ENCODE measurements around the gene SSR1. TPM values are rescaled to one million over a fixed set of nuclear protein-coding genes. Genes with fewer than 3 reads are reported as not detected.

Gene SSR1
- total and polyA plus RNA-seq, 4 donors: 43.6 to 115 (median 79.9) TPM

DNA sequence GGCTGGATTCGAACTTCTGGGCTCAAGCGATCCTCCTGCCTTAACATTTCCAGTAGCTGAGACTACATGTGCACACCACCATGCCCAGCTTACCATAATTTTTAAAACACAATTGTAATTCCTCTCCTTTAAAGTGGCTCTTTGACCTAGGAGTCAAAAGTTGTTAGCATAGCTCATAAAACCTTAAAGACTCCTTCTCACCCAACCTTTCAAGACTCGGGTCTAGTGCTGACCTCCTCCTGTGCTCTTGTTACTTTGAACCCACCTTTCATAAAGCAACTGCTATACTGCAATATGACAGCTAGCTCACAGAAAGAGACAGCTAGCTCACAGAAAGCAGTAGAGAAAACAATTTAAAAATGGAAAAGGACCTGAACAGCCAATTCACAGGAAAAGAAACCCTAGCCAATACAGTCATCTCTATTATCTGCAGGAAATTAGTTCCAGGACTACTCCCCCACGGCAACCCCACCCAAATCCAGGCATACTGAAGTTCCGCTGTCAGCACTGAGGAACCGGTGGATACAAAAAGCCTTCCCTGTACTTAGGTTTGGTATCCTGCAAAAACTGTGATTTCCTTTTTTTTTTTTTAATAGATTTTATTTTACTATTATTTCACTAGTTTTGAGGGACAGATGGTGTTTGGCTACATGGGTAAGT is 20.3 kb downstream of the SSR1 start:
- Histone ChIP-seq H3K27ac (ENCODE audit: low read depth in 1 of 2, low read length in 2 of 2) (no peak overlapping the region), H3K9ac (ENCODE audit: low read depth in 1 of 2, low read length in 2 of 2) (no peak overlapping the region), H3K27me3 (ENCODE audit: control insufficient read depth in 4 of 4, insufficient read depth in 4 of 4, low read length in 3 of 4) (no peaks in the 10 kb centered on the region), H3K4me1 (ENCODE audit: control insufficient read depth in 4 of 4, insufficient read depth in 4 of 4, low read length in 3 of 4) (no peaks in the 10 kb centered on the region), H3K9me3 (ENCODE audit: control insufficient read depth in 4 of 4, low read length in 3 of 4) (no peaks in the 10 kb centered on the region), H3K4me3 (ENCODE audit: low read depth in 1 of 3, low read length in 3 of 3) (no peak overlapping the region), H3K36me3 (ENCODE audit: control insufficient read depth in 4 of 4, insufficient read depth in 3 of 4, low read depth in 1 of 4, low read length in 3 of 4) (peaks cover 17 to 64% (median 55%) of the 10 kb centered on the region in 4 donors)
- WGBS: 87% methylated on average over 6 of the region's 6 CpGs
- no peak for TF ChIP-seq RXRA (IDR thresholded peaks at IDR 0.05)
- no peak for TF ChIP-seq HNF4G (IDR thresholded peaks at IDR 0.05)
- no peak for TF ChIP-seq TAF1 (conservative IDR thresholded peaks at IDR 0.05)
- TF ChIP-seq, protein P1, sequence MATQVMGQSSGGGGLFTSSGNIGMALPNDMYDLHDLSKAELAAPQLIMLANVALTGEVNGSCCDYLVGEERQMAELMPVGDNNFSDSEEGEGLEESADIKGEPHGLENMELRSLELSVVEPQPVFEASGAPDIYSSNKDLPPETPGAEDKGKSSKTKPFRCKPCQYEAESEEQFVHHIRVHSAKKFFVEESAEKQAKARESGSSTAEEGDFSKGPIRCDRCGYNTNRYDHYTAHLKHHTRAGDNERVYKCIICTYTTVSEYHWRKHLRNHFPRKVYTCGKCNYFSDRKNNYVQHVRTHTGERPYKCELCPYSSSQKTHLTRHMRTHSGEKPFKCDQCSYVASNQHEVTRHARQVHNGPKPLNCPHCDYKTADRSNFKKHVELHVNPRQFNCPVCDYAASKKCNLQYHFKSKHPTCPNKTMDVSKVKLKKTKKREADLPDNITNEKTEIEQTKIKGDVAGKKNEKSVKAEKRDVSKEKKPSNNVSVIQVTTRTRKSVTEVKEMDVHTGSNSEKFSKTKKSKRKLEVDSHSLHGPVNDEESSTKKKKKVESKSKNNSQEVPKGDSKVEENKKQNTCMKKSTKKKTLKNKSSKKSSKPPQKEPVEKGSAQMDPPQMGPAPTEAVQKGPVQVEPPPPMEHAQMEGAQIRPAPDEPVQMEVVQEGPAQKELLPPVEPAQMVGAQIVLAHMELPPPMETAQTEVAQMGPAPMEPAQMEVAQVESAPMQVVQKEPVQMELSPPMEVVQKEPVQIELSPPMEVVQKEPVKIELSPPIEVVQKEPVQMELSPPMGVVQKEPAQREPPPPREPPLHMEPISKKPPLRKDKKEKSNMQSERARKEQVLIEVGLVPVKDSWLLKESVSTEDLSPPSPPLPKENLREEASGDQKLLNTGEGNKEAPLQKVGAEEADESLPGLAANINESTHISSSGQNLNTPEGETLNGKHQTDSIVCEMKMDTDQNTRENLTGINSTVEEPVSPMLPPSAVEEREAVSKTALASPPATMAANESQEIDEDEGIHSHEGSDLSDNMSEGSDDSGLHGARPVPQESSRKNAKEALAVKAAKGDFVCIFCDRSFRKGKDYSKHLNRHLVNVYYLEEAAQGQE (IDR thresholded peaks at IDR 0.05): no peak
- no peak for TF ChIP-seq HNF4A (conservative IDR thresholded peaks at IDR 0.05)
- TF ChIP-seq, protein P2, sequence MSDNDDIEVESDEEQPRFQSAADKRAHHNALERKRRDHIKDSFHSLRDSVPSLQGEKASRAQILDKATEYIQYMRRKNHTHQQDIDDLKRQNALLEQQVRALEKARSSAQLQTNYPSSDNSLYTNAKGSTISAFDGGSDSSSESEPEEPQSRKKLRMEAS (IDR thresholded peaks at IDR 0.05): no peak
- TF ChIP-seq, protein P3, sequence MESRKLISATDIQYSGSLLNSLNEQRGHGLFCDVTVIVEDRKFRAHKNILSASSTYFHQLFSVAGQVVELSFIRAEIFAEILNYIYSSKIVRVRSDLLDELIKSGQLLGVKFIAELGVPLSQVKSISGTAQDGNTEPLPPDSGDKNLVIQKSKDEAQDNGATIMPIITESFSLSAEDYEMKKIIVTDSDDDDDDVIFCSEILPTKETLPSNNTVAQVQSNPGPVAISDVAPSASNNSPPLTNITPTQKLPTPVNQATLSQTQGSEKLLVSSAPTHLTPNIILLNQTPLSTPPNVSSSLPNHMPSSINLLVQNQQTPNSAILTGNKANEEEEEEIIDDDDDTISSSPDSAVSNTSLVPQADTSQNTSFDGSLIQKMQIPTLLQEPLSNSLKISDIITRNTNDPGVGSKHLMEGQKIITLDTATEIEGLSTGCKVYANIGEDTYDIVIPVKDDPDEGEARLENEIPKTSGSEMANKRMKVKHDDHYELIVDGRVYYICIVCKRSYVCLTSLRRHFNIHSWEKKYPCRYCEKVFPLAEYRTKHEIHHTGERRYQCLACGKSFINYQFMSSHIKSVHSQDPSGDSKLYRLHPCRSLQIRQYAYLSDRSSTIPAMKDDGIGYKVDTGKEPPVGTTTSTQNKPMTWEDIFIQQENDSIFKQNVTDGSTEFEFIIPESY (IDR thresholded peaks at IDR 0.05): no peak
- TF ChIP-seq, protein P4, sequence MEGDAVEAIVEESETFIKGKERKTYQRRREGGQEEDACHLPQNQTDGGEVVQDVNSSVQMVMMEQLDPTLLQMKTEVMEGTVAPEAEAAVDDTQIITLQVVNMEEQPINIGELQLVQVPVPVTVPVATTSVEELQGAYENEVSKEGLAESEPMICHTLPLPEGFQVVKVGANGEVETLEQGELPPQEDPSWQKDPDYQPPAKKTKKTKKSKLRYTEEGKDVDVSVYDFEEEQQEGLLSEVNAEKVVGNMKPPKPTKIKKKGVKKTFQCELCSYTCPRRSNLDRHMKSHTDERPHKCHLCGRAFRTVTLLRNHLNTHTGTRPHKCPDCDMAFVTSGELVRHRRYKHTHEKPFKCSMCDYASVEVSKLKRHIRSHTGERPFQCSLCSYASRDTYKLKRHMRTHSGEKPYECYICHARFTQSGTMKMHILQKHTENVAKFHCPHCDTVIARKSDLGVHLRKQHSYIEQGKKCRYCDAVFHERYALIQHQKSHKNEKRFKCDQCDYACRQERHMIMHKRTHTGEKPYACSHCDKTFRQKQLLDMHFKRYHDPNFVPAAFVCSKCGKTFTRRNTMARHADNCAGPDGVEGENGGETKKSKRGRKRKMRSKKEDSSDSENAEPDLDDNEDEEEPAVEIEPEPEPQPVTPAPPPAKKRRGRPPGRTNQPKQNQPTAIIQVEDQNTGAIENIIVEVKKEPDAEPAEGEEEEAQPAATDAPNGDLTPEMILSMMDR (IDR thresholded peaks at IDR 0.05; ENCODE audit: low read depth, low read length, missing input control): no peak
- no peak for TF ChIP-seq RAD21 (IDR thresholded peaks at IDR 0.05)
- TF ChIP-seq JUND (IDR thresholded peaks at IDR 0.05): no peak
- no peak for TF ChIP-seq NR2F2 (IDR thresholded peaks at IDR 0.05)
- TF ChIP-seq, protein P5, sequence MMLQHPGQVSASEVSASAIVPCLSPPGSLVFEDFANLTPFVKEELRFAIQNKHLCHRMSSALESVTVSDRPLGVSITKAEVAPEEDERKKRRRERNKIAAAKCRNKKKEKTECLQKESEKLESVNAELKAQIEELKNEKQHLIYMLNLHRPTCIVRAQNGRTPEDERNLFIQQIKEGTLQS (IDR thresholded peaks at IDR 0.05): no peak
- no peak for DNase-seq (ENCODE audit: low spot score)

DNA sequence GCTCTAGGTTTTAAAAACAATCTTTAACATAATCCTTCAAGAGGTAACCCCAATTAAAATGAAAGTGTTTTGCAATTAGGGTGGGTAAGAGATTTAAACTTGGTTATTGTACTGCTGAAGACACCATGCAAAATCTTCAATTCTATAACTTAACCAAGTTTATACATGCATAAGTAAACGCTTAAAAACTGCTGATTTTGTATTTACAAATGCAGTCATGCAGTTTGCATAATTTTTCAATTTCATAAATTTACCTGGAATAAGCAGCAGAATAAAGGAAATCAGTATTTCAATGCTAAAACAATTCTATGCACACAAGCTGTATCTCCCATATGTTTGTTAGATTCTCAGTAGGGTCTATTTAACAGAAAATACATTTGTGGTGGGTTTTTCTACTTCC is 22.9 kb downstream of the SSR1 start:
- no peak for DNase-seq (ENCODE audit: low spot score)
- H3K27me3 ChIP-seq (ENCODE audit: control insufficient read depth in 4 of 4, insufficient read depth in 4 of 4, low read length in 3 of 4): no peaks in the 10 kb centered on the region
- peaks cover 19 to 55% (median 51%) of the 10 kb centered on the region in 4 donors for H3K36me3 ChIP-seq (ENCODE audit: control insufficient read depth in 4 of 4, insufficient read depth in 3 of 4, low read depth in 1 of 4, low read length in 3 of 4)
- no peak overlapping the region for H3K9ac ChIP-seq (ENCODE audit: low read depth in 1 of 2, low read length in 2 of 2)
- TF ChIP-seq, protein P5 (IDR thresholded peaks at IDR 0.05): no peak
- H3K27ac ChIP-seq (ENCODE audit: low read depth in 1 of 2, low read length in 2 of 2): no peak overlapping the region
- H3K9me3 ChIP-seq (ENCODE audit: control insufficient read depth in 4 of 4, low read length in 3 of 4): no peaks in the 10 kb centered on the region
- H3K4me1 ChIP-seq (ENCODE audit: control insufficient read depth in 4 of 4, insufficient read depth in 4 of 4, low read length in 3 of 4): no peaks in the 10 kb centered on the region
- no peak overlapping the region for H3K4me3 ChIP-seq (ENCODE audit: low read depth in 1 of 3, low read length in 3 of 3)
- 86% methylated on average over 1 of the region's 1 CpG for WGBS

All from liver (tissue), 9 donors.